HEK293T (cell line): ENCODE data around the gene XPO4.

Source experiments
- ARNT ChIP-seq: fragments of 450-650 bp; IDR thresholded peaks from 2 replicates; pipeline ENCODE4 v1.6.1; 2017; ENCODE audit warnings: mild to moderate bottlenecking
- CTBP1 ChIP-seq: fragments of 450-650 bp; IDR thresholded peaks from 2 replicates; pipeline ENCODE4 v1.6.1; 2016; ENCODE audit warnings: borderline replicate concordance
- FOXA1 ChIP-seq: fragments of 450-650 bp; IDR thresholded peaks from 2 replicates; pipeline ENCODE4 v1.6.1; 2016; ENCODE audit warnings: mild to moderate bottlenecking
- L3MBTL2 ChIP-seq: fragments of 450-650 bp; conservative IDR thresholded peaks from 2 replicates; pipeline ENCODE4 v1.6.1; 2016; ENCODE audit warnings: mild to moderate bottlenecking
- SUZ12 ChIP-seq: fragments of 450-650 bp; IDR thresholded peaks from 2 replicates; pipeline ENCODE4 v1.6.1; 2016; ENCODE audit warnings: mild to moderate bottlenecking
- ZNF384 ChIP-seq: fragments of 450-650 bp; IDR thresholded peaks from 2 replicates; pipeline ENCODE4 v1.6.1; 2016

GRCh38 chr13:20939662-20940061, 37.1 kb upstream of the XPO4 start:
- TF ChIP-seq CTBP1 (no peak), ZNF384 (no peak), ARNT (no peak), SUZ12 (no peak), FOXA1 (no peak), L3MBTL2 (no peak)
